ENCODE measurements around the gene NCOR2.

NCOR2 gene

DNA sequence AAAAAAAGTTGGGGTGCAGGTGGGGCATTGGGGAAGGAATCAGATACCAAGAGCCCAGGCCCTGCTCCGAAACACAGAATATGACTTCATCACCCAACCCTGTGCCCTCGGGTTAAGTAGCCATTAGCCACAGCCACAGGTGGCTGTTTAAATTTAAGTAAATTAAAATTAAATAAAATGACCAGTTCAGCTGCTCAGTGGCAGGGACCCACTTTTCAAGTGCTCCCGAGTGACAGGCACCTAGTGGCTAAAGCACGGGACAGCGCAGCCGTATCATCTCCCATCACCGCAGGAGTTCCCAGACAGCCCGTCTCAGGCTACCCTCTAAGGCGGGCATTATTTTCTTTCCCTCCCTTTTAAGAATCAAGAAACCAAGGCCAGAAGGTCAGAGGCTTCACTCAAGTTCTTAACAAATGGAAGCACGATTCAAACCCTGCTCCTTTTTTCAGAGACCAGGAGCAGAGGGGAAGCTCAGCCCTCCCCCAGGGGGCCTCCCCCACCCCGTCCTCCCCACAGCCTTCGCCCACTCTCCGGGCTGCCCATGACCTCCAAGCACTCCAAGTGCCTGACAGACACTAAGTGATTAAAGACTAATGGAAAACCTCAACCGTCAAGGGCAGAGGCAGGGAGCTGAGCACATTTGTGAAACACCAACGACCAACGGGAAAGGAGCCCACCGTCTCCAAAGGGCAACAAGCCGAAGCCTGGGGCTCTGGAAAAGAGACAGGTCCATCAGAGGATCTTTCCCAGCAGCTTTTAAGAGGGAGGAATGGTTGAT is 5.2 kb downstream of the NCOR2 start:
- in situ Hi-C loops (cut with MboI; ENCODE audit: low sequenced_read_pairs, unreplicated experiment): loop anchor here (10.0 kb wide), 1 partner anchor 203 kb away; no protein-coding TSS in a partner anchor
- DNase-seq (ENCODE audit: low spot score): no peak
- TF ChIP-seq, protein P1, sequence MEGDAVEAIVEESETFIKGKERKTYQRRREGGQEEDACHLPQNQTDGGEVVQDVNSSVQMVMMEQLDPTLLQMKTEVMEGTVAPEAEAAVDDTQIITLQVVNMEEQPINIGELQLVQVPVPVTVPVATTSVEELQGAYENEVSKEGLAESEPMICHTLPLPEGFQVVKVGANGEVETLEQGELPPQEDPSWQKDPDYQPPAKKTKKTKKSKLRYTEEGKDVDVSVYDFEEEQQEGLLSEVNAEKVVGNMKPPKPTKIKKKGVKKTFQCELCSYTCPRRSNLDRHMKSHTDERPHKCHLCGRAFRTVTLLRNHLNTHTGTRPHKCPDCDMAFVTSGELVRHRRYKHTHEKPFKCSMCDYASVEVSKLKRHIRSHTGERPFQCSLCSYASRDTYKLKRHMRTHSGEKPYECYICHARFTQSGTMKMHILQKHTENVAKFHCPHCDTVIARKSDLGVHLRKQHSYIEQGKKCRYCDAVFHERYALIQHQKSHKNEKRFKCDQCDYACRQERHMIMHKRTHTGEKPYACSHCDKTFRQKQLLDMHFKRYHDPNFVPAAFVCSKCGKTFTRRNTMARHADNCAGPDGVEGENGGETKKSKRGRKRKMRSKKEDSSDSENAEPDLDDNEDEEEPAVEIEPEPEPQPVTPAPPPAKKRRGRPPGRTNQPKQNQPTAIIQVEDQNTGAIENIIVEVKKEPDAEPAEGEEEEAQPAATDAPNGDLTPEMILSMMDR (IDR thresholded peaks at IDR 0.05; ENCODE audit: borderline replicate concordance, control extremely low read depth, extremely low read depth, insufficient read depth, missing control alignments): no peak

GRCh38 chr12:124561231-124561630 is 6.2 kb downstream of the NCOR2 start:
- TF ChIP-seq, protein P1 (IDR thresholded peaks at IDR 0.05; ENCODE audit: borderline replicate concordance, control extremely low read depth, extremely low read depth, insufficient read depth, missing control alignments): no peak
- in situ Hi-C loops (cut with MboI; ENCODE audit: low sequenced_read_pairs, unreplicated experiment): loop anchor here (10.0 kb wide), 1 partner anchor 204 kb away; no protein-coding TSS in a partner anchor

DNA sequence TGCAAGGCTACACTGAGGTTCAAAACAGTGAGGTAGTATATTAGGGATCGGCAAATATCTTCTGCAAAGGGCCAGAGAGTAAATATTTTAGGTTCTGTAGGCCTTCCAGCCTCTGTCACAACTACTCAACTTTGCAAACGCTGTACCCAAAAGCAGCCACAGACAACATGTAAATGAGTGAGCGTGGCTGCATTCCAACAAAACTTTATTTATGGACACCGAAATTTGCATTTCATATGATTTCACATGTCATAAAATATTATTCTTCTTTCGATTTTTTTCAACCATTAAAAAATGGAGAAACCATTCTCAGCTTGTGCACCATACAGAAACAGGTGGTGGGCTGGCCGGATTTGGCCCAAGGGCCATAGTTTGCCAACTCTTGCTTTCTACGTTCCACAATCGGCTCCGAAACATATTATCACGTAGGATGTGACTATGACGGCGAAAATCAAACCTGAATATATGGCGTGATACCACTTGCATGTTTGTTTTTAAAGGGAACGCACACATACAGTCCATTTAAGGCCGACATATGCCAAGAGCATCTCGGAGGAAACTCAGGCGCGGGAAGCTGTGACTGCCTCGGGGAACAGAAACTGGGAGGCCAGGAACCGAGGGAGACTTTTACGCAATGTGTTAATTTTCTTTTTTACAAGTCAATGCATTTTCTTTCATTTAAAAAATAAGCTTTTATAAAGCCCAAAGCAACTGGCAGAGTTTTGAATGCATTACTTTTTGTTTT is 7.1 kb downstream of the NCOR2 start:
- no peak for DNase-seq (ENCODE audit: low spot score)
- in situ Hi-C loops (cut with MboI; ENCODE audit: low sequenced_read_pairs, unreplicated experiment): loop anchor here (10.0 kb wide), 1 partner anchor 204 kb away; no protein-coding TSS in a partner anchor
- TF ChIP-seq, protein P1 (IDR thresholded peaks at IDR 0.05; ENCODE audit: borderline replicate concordance, control extremely low read depth, extremely low read depth, insufficient read depth, missing control alignments): no peak

More at GRCh38 chr12:124561231-124561630, 6.2 kb downstream of the NCOR2 start:
- DNase-seq (ENCODE audit: low spot score): no peak

GRCh38 chr12:124559182-124560017 is 8.0 kb downstream of the NCOR2 start:
- TF ChIP-seq, protein P1 (IDR thresholded peaks at IDR 0.05; ENCODE audit: borderline replicate concordance, control extremely low read depth, extremely low read depth, insufficient read depth, missing control alignments): no peak
- no peak for DNase-seq (ENCODE audit: low spot score)
- in situ Hi-C loops (cut with MboI; ENCODE audit: low sequenced_read_pairs, unreplicated experiment): loop anchor here (10.0 kb wide), 1 partner anchor 205 kb away; no protein-coding TSS in a partner anchor

DNA sequence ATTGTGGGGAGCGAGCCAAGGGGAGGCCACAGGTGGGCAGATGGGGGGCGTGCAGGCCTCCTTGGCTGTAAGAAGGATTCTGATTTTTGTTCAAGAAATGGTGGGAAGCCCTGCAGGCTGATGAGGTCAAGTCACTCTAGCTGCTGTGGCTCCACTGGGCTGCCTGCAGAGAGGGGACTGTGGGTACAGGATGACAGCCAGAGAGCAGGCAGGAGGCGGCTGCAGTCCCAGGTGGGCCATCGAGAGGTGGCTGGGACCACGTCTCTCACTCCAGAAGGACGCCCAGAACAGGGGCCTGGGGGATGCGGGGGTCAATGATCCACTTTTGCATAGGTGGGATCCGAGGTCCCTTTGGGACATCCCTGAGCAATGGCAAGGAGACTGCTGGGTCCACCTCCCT is 9.1 kb downstream of the NCOR2 start:
- in situ Hi-C loops (cut with MboI; ENCODE audit: low sequenced_read_pairs, unreplicated experiment): no loop called here
- DNase-seq (ENCODE audit: low spot score): no peak
- TF ChIP-seq, protein P1 (IDR thresholded peaks at IDR 0.05; ENCODE audit: borderline replicate concordance, control extremely low read depth, extremely low read depth, insufficient read depth, missing control alignments): no peak
